KMS-11 (cell line): ENCODE measurements around the gene SCO1.

Experiments used
- H2AFZ ChIP-seq: fragments of 200-600 bp; sonication (generic); 2 replicates; pipeline ENCODE4 v1.6.1; 2016; ENCODE audit warnings: antibody characterized with exemption, mixed run types, low read depth
- H3K27ac ChIP-seq: fragments of 200-600 bp; sonication (generic); 2 replicates; pipeline ENCODE4 v1.6.1; 2016; ENCODE audit warnings: mild to moderate bottlenecking, mixed run types
- H3K27me3 ChIP-seq: fragments of 200-600 bp; sonication (generic); 2 replicates; pipeline ENCODE4 v1.6.1; 2017; ENCODE audit warnings: mild to moderate bottlenecking, low read depth, mixed run types, moderate library complexity; ENCODE audit not compliant: insufficient read depth
- H3K36me3 ChIP-seq: fragments of 200-600 bp; sonication (generic); 2 replicates; pipeline ENCODE4 v1.6.1; 2017; ENCODE audit warnings: mild to moderate bottlenecking, mixed run types; ENCODE audit not compliant: insufficient read depth
- H3K4me1 ChIP-seq: fragments of 200-600 bp; sonication (generic); 2 replicates; pipeline ENCODE4 v1.6.1; 2016; ENCODE audit warnings: mild to moderate bottlenecking, low read depth, mixed run types; ENCODE audit not compliant: poor library complexity, severe bottlenecking
- H3K4me2 ChIP-seq: fragments of 200-600 bp; sonication (generic); 2 replicates; pipeline ENCODE4 v1.7.0; 2016; ENCODE audit warnings: mild to moderate bottlenecking, mixed run types
- H3K4me3 ChIP-seq: fragments of 200-600 bp; sonication (generic); IDR thresholded peaks from 2 replicates; pipeline ENCODE4 v1.6.1; 2017; ENCODE audit warnings: low read depth, low read length, mixed read lengths; ENCODE audit not compliant: insufficient read depth
- H3K79me2 ChIP-seq: fragments of 200-600 bp; sonication (generic); 2 replicates; pipeline ENCODE4 v1.6.1; 2016; ENCODE audit warnings: low read depth, mixed run types; ENCODE audit not compliant: insufficient read depth
- H3K9ac ChIP-seq: fragments of 200-600 bp; sonication (generic); 2 replicates; pipeline ENCODE4 v1.6.1; 2016; ENCODE audit warnings: mild to moderate bottlenecking, mixed run types
- H4K20me1 ChIP-seq: fragments of 200-600 bp; sonication (generic); 2 replicates; pipeline ENCODE4 v1.6.1; 2016; ENCODE audit warnings: mild to moderate bottlenecking, mixed run types; ENCODE audit not compliant: insufficient read depth
- CTCF ChIP-seq: fragments of 200-600 bp; sonication (generic); conservative IDR thresholded peaks from 2 replicates; pipeline ENCODE4 v1.6.1; 2017; ENCODE audit warnings: low read depth, mild to moderate bottlenecking, antibody characterized with exemption, low read length, moderate library complexity, mixed read lengths

SCO1 gene

GRCh38 chr17:10742431-10742830 is 45.1 kb upstream of the SCO1 start:
- Histone ChIP-seq H4K20me1 (no peaks in the 10 kb centered on the region), H3K27me3 (no peaks in the 10 kb centered on the region), H3K9ac (no peak overlapping the region)

GRCh38 chr17:10741416-10742135 is 44.2 kb upstream of the SCO1 start:
- Histone ChIP-seq H3K4me3 (no peak overlapping the region), H3K27me3 (no peaks in the 10 kb centered on the region), H3K79me2 (no peaks in the 10 kb centered on the region), H3K36me3 (no peaks in the 10 kb centered on the region), H3K27ac (no peak overlapping the region), H2AFZ (no peak overlapping the region), H3K4me2 (no peak overlapping the region), H3K4me1 (no peaks in the 10 kb centered on the region), H3K9ac (no peak overlapping the region), H4K20me1 (no peaks in the 10 kb centered on the region)
- TF ChIP-seq CTCF: no peak

More at GRCh38 chr17:10742431-10742830, 45.1 kb upstream of the SCO1 start:
- Histone ChIP-seq H3K4me1 (no peaks in the 10 kb centered on the region), H3K79me2 (no peaks in the 10 kb centered on the region), H3K36me3 (no peaks in the 10 kb centered on the region), H3K27ac (no peak overlapping the region), H2AFZ (no peak overlapping the region), H3K4me3 (no peak overlapping the region), H3K4me2 (no peak overlapping the region)
- TF ChIP-seq CTCF: no peak

GRCh38 chr17:10739386-10739785 is 42.1 kb upstream of the SCO1 start:
- TF ChIP-seq CTCF: no peak

GRCh38 chr17:10738521-10739258 is 41.4 kb upstream of the SCO1 start:
- no peaks in the 10 kb centered on the region for H4K20me1 ChIP-seq
- no peaks in the 10 kb centered on the region for H3K36me3 ChIP-seq
- no peak overlapping the region for H2AFZ ChIP-seq
- no peaks in the 10 kb centered on the region for H3K4me1 ChIP-seq
- no peaks in the 10 kb centered on the region for H3K27me3 ChIP-seq
- H3K9ac ChIP-seq: no peak overlapping the region
- H3K4me2 ChIP-seq: no peak overlapping the region
- no peak overlapping the region for H3K27ac ChIP-seq
- no peaks in the 10 kb centered on the region for H3K79me2 ChIP-seq
- TF ChIP-seq CTCF: no peak
- no peak overlapping the region for H3K4me3 ChIP-seq

More at GRCh38 chr17:10739386-10739785, 42.1 kb upstream of the SCO1 start:
- Histone ChIP-seq H3K27ac (no peak overlapping the region), H4K20me1 (no peaks in the 10 kb centered on the region), H3K36me3 (no peaks in the 10 kb centered on the region), H3K4me2 (no peak overlapping the region), H3K9ac (no peak overlapping the region), H3K27me3 (no peaks in the 10 kb centered on the region), H2AFZ (no peak overlapping the region), H3K4me3 (no peak overlapping the region), H3K4me1 (no peaks in the 10 kb centered on the region), H3K79me2 (no peaks in the 10 kb centered on the region)
